HG03378 (cell line): ENCODE results near the gene HAS3.
"Not testable (repeated sequence)": the region's sequence is repeated elsewhere in the genome, so short reads cannot be mapped to it uniquely, and the experiment has no call there.

Experiments used
- ATAC-seq: cut with Tn5 transposase; IDR thresholded peaks from one replicate; pipeline ENCODE4 v1.9.1; 2021; ENCODE audit warnings: mild to moderate bottlenecking, moderate library complexity; ENCODE audit not compliant: unreplicated experiment

Gene HAS3

DNA sequence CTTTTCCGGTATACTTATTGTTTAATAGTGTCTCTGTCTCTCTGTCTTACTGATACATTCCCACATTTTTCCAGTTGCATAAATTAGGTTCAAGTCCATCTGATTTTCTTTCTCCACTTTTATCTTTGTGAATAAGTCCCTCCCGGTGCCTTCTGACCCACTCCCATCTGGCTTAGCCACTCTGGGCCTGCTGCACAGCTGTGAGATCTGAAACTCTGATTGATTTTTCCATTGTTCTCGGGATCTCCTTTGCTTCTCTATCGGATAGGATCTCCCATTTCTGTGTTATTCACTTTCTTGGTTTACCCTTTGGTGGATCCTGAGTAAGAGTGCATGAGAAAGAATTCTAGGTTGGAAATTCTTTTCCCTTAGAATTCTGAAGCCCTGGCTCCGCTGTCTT lies 35.6 kb downstream of the HAS3 start:
- no peak for ATAC-seq

DNA sequence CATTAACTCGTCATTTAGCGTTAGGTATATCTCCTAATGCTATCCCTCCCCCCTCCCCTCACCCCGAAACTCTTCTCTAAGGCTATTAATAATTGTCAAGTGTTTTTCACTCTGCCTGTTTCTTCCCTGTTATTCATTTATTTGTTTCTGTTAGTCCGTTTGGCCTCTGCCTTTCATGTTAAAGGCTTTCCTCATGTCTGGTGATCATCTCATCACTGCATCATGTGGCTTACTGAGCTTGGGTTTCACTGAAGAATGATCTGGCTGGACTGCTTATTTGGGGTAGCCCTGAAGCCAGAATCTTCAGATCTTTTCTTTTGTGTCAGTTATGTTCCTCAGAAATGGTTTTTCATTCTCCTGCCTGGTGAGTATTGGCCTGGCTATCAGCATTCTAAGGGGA lies 36.5 kb downstream of the HAS3 start:
- no peak for ATAC-seq

DNA sequence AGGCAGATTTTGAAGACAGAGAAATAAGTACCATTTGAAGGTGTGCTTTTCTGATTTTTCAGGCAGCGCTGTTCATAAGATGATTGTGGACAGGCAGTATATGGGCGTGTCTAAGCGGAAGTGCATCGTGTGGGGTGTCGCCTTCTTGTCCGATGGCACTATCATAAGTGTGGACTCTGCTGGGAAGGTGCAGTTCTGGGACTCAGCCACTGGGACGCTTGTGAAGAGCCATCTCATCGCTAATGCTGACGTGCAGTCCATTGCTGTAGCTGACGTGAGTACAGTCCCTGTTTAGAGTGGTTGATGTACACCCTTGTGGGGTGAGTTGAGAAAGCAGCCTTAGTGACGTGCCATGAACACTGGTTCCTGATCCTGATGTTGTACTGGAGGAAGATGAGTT lies 37.7 kb downstream of the HAS3 start:
- no peak for ATAC-seq

DNA sequence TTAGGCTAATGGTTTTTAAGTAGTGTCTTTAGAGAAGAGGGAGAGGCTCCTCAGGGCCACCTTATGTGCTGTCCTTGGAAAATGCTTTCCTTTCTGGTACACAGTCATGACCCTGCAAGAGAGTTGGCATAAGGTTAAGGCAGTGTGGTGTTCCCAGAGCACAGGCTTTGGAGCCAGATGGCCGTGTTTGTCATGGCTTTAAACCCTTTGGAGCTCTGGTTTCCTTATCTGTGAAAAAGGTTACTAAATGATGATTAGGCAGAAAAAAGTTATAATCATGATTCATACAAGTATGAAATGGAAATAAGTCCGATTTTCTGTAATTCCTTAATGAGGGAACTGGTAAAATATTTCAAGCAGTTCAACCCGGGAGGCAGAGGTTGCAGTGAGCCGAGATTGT lies 40.2 kb downstream of the HAS3 start:
- ATAC-seq: no peak

DNA sequence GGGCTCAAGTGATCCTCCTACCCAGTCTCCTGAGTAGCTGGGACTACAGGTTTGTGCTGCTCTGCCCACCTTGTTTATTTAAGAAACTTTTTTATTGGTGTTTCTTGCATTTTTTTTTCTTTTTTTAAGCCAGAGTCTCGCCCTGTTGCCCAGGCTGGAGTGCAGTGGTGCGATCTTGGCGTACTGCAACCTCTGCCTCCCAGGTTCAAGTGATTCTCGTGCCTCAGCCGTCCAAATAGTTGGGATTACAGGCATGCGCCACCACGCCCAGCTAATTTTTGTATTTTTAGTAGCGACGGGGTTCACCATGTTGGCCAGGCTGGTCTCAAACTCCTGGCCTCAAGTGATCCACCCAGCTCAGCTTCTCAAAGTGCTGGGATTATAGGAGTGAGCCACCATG lies 44.2 kb downstream of the HAS3 start:
- ATAC-seq: not testable (repeated sequence)

DNA sequence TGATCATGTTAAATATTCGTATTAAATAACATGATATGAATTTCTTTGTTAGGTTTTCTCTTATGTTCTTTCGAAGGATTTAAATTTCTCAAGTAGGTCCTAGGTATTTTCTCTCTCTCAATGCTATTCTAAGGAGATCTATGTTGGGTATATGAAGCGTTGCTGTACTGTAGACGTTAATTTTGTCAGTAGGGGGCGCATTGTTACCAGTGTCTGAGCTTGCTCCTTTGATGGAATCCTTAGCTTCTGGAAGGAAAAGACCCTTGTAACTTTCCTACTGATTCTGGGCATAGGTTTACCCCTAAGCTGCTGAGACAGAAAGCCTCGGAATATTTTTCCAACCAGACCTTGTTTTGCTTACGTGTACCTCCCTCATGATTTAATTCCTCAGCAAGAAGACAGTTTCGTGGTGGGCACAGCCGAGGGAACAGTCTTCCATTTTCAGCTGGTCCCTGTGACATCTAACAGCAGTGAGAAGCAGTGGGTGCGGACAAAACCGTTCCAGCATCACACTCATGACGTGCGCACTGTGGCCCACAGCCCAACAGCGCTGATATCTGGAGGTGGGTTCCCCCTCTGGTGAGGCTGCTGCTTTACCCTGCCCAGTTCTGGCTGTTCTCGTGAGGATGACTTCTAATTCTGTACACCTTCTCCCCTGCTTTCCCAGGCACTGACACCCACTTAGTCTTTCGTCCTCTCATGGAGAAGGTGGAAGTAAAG lies 44.9 kb downstream of the HAS3 start:
- ATAC-seq: no peak

DNA sequence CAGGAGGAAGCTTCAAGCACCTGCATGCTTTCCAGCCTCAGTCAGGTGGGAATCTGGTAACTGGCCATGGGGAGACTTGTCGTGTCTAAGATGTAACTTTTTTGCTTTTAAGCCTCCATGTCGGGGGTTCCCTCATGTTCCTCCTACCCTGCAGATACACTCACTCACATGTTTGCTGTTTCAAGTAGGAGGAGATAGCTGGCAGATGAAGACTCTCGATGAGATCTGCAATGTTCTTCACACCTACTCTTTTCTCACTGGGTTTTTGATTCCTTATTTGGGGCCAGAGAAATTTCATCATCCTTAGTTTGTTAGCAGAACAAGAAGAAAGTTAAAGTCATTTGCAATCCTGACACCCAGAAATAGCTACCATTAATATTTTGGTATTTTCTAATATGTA lies 51.7 kb downstream of the HAS3 start:
- ATAC-seq: no peak

DNA sequence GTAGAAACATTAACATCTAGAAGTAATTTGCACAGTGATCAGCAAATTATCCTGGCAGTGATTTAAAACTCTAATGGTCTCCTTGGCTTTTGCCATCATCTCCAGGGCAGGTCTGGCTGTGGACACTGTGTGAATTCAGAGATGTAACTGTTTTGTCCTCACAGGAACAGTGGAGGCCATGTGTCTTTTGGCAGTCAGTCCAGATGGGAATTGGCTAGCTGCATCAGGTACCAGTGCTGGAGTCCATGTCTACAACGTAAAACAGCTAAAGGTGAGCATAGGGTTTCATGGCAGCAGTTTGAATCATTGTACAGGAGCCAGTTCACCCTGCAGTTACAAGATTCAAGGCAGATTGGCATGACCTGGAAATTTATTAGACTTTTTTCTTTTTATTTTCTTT lies 54.7 kb downstream of the HAS3 start:
- ATAC-seq: no peak

DNA sequence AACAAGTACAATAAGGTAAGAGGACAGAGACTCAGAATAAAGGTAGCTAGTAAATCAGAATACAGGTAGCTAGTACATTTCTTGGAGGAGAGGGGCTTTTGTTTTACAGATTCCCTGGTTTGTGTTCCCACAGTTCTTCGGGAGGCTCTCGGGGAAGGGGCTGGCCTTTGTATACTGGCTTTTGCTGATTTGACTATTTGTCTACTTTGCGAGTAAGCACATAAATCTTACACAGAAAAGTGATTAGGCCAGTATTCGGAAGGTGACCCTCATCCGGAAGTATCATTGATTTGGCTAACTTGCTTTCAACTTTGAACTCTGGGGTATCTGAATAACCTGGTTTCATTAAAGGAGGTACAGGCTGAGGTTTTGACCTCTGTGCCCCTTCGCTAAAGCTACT lies 60.1 kb downstream of the HAS3 start:
- ATAC-seq: no peak

DNA sequence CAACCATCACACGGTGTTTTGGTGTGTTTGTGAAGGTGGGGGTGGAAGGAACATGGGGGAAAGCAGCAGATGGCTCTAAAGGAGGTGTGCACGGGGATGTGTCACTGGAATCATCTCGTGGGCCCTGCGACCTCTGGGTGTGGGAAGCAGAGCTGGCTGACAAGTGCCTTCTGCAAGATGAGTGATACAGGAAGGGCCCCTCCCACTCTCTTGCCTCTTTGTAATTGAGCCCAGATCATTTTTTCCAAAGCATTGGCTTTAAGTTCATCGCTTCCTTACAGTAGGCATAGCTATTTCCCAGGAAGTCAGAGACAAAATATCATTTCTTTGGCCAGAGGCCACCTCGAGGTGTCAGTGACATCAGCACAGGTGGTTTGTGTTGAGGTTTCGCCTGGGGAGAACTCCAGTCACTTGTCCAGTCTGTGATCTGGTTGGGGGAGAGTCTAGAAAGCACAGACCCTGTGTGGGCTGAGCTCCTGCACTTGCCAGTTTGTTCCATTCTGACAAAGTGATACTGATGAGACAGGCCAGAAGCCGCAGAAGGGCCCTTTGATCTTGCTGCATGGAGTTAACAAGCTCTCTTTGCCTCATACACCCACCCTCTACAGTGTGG lies 60.9 kb downstream of the HAS3 start:
- ATAC-seq: no peak

DNA sequence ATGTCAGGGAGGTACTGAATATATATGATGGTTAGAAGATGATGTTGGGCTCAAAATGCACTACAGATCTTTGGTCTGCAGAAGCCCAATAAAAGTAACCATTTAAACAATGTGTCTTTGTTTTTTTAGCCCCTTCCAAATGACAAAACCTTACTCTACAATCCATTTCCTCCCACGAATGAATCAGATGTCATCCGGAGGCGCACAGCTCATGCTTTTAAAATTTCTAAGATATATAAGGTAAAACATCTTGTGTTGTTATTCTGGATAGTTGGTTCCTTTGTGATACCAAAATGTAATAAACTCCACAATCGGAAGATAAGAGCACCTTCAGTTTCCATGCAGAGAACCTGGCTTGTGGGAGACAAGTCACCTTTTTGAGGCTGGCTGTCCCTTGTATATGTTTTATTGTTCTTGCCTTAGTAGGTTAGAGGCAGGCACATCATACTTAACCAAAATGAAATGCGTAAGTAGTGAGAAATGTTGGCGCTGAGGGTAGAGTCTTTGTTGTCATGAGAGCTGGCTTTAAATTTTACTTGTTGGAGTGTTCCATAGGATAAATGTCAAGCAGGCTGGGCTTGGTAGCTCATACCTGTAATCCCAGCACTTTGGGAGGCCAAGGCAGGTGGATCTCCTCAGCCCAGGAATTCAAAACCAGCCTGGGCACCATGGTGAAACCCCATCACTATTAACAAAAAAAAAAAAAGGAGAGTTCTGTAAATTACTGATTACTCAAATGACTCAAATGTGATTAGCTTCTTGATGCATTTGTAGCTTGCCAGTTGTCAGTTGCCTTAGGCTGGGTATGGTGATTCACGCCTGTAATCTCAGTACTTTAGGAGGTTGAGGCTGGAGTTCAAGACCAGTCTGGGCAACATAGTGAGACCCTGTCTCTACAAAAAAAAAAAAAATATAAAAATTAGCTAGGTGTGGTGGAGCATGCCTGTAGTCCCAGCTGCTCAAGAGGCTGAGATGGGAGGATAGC lies 61.8 kb downstream of the HAS3 start:
- no peak for ATAC-seq
